T-helper 1 cell (primary cell): ENCODE measurements around the gene CD300LG.
"Not testable (repeated sequence)": the region's sequence is repeated elsewhere in the genome, so short reads cannot be mapped to it uniquely, and the experiment has no call there.

Experiments
- DNase-seq, 5 donors: peaks; one replicate each; pipeline ENCODE4 v3.0.0-alpha.2; 2012 to 2020

Gene CD300LG

DNA sequence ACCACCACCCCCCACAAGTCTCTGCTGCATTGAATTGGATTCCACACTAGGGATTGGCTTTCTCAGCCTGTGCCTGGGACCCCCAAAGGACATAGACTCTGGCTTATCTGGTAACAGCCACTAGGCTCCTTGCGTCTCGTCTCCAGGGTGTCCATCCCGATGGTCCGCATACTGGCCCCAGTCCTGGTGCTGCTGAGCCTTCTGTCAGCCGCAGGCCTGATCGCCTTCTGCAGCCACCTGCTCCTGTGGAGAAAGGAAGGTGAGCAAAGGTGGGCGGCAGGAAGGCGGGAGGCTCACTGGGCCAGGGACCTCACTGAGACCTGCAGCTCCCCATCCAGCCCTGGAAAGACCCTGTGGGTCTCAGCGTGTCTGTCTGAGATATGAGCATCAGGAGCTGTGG is 8.1 kb downstream of the CD300LG start:
- DNase-seq: no peak

DNA sequence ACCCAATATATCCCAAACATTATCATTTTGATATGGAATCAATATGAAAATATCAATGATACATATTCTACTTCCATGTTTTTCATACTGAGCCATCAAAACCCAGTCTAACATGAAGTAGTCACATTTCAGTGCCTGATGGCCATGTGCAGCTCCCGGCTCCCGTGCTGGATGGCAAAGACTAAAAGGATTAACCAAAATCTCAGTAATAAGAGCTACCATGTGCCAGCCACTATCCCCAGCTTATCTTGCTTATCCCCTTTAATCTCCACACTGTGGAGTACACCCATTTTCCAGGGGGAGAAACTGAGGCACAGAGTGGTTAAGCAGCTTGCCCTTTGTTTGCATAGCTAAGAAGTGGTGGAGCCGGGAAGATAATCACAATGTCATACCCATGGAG is 9.2 kb downstream of the CD300LG start:
- no peak for DNase-seq

DNA sequence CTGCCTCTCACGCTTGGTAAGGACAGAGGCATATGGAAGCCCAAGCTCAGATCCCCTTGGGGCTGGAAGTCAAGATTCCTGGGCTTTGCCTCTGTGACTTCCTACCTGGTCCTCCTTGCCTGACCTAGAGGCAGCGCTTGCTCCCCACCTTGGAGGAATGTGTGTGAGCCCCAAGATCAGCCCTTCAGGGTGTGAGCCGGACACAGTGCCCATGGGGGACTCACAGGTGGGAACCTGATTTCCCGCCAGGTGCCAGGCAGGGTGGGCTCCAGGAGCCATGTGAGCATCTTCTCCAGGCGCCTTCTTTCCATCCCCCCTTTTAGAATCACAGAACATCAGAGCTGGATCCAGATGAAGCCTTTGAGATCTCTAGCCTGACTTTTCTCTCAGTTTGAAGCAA is 10.2 kb downstream of the CD300LG start:
- DNase-seq: no peak

DNA sequence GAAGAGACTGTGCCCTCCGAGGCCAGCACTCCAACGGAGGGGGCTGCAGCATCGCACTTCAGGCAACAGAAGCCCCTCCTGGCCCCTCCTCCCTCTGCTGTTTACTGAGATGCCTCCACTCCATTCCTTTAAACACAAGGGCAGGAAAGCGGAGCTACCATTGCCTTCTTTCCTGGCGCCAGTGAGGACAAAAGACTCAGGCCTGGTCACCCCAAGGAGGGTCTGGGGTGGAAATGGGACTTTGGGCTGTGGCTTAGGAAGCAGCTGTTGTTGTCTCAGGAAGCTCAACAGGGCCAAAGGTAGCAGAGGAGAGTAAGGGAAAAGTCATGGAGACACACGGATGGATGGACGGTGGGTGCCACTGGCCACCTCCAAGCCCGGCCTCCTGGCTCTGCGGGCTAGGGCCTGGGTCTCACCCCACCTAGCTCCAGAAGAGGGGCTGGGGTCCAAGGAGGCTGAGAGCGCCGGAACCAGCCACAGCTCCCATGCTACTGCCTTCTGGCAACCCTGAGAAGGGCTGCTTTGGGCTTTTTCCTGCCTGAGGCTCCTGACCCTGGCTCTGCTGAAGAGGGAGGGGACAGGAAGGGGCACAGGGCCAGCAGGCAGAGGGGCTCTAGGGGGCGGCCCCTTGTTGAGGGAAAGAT is 11.1 kb downstream of the CD300LG start:
- no peak for DNase-seq

DNA sequence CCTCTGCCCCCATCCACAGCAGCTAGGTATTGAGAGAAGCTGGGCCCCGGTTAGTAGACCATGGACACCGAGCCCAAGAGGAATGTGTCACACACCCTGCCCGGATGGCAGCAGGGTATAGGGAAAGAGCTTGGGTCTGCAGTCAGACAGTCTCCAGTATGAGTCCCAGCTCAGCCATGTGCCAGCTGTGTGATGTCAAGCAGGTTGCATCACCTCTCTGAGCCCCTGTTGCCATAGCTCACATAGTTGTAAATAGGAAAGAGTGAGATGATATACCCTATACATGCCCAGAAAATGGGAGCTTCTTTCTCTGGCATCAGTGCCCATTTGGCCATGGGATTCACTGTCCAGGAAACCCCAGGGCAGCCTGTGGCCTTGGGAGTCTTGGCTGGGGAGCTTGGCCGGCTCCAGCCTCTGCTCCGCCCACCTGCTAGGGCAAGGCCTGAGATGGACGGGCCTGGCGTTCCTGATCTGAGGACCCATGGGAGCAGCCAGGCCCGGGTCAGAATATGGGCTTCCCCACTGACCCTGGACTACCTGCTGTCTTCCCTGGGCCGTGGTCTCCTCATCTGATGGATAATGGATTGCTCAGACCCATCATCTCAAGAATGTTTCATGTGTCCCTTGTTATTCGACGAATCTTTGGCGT is 13.2 kb downstream of the CD300LG start:
- DNase-seq: no peak

DNA sequence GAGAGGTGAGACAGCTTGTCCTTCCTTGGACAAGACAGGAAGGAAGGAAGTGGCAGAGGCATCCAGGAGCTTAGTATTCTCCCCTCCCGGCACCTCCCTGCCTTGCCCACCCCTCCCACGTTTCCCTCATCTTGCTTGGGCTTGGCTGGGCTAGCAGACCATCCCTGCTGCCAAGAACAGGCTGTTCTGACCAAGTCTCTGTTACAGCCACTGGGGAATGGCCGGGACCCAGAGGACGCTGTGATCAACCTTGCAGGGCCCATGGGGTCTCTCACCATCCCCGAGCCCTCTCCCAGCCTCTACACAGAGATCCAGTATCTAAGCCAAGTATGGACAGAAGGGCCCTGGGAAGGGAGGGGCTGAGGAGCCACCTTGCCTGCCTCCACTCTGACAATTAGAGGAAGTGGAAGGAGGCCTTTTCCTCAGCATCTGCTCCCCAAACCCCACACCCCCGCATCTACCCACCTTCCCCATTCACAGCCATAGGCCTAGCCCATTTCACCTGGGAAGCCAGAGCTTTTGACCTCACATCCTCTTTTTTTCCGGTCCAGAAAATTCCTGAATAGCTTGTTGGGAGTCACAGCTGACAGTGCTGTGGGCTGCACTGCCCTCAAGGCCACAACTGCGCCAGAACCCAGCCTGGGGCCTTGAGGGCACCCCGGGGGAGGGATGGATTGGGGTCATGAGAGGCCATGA is 14.1 kb downstream of the CD300LG start:
- DNase-seq: no peak

DNA sequence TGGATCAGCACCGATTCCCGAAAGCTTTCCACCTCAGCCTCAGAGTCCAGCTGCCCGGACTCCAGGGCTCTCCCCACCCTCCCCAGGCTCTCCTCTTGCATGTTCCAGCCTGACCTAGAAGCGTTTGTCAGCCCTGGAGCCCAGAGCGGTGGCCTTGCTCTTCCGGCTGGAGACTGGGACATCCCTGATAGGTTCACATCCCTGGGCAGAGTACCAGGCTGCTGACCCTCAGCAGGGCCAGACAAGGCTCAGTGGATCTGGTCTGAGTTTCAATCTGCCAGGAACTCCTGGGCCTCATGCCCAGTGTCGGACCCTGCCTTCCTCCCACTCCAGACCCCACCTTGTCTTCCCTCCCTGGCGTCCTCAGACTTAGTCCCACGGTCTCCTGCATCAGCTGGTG is 15.0 kb downstream of the CD300LG start:
- no peak for DNase-seq

DNA sequence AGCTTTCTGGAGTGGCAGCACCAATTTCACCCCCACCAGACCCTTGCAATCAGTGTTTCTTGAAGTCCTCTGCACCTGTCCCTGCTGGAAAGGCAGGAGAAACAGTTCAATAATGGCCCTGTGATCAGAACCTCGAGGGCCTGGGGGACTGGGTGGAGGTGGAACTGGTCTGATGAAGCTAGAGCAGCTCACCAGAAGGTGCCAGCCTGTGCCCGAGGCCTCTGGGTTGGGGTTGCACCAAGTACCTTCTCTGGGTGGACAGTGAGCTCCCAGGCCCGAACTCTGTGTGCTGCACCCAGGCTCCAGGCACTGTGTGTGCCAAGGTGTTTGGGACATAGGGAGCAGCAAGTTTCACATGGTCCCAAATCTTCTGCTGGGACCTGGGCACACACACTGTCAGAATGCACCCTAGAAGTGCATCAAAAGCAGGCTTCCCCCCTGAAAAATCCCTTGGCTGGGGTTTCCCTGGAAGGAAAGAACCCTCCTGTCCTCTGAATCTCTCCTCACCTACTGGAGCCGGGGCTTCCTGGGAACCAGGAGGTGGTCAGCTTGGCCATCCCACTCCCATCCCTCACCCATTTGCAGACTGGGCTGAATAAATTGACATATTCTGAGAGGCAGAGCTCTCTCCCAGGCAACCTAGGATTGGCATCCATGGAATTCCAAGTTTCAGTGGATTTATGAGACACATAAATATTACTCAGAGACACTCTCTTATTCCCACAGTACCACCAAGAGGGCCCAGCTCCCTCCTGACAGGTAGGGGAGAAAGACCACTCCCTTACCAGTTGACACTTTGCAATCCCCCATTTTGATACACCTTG is 17.4 kb downstream of the CD300LG start:
- no peak for DNase-seq

DNA sequence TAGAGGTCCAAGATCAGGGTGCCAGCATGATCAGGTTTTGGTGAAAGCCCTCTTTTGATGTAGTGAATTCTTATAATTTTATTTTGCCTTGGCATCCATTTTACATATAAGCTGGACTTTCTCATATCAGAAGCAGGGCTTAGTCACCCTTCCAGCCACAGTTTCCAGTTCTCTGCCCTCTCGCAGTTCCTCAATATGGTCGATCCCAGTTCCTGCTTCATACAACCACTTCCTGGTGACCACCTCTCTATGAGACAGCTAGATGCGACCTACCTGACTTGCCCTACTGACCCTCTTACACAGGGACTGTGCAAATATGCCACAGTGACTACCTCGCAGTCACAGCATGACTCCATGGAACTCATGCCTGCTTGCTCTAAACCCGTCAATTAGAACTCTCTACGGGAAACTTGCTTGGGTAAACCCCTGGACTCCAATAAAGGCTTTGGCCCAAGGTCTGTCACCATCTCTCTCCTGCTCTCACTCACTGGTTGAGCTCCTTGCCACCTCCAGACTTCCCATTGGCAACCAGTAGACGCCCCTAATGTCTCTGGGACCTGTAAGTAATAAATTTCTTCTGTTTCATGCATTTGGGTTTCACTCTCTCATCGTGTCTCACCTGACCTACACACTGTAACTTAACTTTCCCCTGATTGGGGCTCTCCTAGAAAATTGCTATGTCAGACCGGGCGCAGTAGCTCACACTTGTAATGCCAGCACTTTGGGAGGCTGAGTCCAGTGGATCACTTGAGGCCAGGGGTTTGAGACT is 21.4 kb downstream of the CD300LG start:
- DNase-seq: no peak

DNA sequence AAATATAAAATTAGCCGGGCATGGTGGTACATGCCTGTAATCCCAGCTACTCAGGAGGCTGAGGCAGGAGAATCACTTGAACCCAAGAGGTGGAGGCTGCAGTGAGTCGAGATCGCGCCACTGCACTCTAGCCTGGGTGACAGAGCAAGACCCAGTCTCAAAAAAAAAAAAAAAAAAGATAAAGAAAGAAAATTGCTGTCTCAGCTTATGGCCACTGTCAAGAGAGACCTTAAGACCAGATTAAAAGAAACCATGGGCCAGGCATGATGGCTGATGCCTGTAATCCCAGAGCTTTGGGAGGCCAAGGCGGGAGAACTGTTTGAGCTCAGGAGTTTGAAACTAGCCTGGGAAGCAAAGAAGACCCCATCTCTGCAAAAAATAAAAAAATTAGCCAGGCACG is 22.1 kb downstream of the CD300LG start:
- DNase-seq: not testable (repeated sequence)

DNA sequence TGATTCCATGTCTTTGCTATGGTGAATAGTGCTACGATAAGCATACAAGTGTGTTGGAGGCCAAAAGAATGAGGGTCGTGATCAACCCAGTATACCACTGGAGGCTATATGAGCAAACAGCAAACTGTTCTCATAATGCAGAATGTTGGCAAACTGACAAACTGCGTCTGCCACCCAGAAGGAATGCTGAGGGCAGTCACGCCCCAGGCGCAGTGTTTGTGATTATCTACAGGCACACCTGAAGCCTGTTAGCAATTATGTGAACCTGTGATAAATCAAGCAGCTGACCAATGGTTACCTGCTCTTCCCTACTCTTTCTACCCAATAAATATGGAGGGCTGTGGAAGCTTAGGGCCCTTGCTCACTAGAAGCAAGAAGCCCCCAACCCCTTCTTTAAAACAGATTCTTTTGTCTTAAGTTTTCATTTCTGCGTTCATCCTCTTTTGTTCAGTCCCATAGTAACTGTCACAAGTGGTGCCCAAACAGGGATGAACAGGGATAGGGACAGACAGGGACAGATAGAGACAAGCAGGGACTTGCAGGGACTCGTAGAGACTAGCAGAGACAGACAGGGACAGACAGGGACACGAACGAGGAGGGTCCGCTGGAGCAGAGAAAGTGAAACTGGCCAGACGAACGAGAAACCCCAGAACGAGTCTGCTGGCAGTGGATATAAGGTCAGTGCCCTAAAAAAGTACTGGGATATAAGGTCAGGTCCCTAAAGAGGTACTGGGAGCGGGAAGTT is 25.1 kb downstream of the CD300LG start:
- DNase-seq: no peak

DNA sequence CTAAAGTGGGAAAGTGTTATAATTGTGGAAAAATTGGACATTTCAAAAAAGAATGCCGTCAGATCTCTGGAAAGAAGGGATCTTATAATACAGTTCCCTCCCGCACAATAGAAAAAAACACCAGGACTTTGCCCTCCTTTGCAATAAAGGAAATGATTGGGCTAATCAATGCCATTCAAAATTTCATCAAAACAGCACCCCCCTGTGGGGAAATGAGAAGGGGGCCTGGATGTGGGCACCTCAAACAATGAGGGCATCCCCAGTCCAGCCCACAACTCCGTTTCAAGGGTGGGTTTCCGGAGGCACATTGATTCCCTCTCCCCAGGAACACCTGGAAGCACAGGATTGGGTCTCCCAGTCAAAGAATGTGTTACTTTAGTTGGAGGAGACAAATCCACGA is 26.1 kb downstream of the CD300LG start:
- no peak for DNase-seq

DNA sequence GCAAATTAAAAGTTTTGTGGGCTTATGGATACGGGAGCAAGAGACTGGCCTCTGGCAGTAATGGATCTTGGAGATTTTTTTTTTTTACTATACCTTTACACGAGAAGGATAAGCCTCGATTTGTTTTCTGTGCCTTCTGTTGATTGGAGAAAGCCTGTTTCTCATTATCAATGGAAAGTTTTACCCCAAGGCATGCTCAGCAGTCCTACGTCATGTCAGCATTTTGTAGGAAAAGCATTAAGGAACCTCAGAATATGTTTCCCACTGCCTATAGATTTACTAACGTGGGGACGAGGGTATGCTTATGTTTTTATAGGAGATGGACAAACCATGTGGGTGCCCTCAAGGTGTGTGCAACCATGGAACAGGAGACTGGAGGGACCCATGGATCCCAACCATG is 26.8 kb downstream of the CD300LG start:
- no peak for DNase-seq

DNA sequence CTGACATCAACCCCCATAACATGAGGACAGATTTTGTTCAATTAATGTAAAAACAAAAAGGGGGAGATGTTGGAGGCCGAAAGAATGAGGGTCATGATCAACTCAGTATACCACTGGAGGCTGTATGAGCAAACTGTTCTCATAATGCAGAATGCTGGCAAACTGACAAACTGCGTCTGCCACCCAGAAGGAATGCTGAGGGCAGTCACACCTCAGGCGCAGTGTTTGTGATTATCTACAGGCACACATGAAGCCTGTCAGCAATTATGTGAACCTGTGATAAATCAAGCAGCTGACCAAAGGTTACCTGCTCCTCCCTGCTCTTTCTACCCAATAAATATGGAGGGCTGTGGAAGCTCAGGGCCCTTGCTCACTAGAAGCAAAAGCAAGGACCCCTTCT is 27.3 kb downstream of the CD300LG start:
- DNase-seq: no peak

DNA sequence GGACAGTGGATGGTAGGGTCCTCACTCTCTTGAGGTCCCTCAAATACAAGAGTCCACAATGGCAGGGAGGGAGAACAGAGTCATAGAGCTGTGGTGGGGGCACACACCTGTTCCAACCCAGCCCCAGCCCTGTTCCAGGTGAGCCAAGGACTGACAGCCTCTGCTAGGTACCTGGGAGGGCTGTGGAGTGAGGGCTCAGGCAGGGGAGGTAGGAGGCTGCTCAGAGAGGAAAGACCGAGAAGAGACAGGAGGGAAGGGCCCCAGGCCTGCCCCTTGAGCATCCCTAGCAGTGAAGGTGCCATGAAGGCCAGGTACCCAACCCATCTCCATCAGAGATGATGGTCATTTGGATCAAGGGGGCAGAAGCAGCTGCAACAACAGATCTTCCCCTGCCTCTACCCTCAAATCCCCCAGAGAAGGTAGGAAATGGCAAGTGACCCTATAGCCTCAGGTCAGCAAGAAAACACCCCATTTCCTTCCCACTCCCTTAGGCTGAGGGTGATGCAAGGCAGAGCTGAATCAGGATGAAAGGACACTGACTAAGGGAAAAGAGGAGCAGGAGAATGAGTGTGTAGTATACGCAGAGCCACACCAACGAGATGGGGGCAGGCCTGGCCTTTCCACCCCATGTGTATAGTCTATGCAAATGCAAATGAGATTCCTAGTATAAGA is 28.6 kb downstream of the CD300LG start:
- no peak for DNase-seq

DNA sequence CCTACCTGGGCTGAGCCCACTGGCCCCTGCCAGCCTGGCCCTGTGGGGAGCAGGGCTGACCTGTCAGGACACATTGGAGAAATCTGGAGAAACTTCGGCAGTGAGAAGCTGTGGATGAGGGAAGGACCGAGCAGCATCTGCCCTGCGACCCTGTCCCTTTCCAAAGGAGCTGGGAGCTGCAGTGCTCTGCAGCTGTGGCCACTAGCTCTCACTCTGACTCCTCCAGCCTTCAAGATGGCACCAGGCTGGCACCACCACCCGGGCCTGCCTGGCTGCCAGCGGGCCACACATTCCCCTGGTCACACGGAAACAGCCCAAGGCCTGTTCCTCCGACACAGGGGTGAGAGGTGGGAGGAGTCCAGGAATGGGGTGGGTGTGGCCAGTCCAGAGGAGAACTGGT is 30.1 kb downstream of the CD300LG start:
- no peak for DNase-seq

DNA sequence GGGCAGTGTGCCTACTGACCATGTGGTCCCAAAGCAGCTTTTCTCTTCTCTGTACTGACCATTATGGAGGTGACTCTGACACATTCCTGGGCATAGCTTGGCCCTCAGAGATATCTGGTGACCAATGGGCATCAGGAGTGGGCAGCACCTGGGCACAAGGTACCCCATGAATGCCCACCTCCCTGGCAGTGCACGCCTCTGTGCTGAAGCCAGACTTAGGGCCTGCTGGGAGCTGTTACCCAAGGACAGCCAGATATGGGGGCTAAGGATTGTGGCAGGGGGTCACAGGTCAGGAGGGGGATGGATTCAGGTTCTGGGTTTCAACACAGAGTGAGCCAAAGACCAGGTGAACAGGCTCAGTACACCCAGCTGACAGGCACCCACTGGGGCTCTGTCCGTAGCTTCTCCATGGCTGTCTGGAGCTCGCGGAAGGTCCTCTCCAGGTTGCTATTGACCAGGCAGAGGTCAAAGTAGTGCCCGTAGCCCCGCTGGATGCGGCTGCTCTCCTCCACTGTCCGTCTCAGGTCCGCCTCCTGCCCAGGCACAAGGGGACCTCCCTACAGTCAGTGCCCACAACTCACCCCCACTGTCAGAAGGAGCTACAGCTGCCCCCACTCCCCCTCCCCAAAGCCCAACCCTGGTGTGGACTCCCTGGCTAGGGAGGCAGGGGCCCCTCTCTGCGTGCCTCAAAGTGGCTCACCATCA is 30.6 kb downstream of the CD300LG start:
- DNase-seq: no peak

DNA sequence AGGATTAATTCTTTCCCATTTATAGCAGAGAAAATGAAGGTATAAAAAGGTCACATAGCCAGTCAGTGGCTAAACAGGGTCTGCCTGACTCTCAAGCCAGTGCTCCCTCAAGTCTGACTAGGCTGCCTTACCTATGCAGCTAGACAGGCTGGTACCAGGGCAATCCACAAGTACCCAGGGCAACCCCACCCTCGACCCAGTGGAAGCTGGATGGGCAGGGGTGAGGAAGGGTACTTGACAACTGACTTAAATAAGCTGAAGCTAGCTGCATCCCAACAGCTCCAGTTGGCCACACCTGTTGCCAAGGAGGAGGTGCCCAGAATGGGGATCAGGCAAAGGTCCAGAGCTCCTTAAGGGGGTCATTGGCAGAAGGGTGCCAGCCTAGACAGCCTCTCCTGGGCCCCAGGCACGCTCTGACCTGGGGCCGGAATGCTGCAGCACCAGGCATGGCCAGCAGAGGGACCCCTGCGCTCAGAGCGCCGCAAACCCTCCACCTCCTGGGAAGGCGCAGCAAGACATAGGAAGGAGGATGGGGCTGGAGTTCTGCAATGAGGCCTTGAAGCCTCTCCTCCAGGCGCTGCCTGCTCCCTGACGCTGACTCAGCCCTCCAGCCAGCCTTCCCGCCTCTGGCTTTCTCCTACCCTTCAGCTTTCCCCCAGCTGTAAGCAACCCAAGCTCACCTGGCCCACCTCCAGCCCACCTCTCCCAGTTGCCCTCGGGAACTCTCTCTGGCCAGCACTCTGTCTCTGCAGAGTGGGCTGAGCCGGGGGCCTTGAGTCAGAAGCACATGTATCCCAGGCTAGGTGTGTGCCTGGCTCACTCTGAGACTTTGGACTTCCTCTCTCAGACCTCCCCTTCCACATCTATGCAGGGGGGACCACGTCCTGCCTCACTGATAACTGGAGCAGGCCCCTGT is 31.5 kb downstream of the CD300LG start:
- DNase-seq: peak; percentile 34 to 56 (median 39)

DNA sequence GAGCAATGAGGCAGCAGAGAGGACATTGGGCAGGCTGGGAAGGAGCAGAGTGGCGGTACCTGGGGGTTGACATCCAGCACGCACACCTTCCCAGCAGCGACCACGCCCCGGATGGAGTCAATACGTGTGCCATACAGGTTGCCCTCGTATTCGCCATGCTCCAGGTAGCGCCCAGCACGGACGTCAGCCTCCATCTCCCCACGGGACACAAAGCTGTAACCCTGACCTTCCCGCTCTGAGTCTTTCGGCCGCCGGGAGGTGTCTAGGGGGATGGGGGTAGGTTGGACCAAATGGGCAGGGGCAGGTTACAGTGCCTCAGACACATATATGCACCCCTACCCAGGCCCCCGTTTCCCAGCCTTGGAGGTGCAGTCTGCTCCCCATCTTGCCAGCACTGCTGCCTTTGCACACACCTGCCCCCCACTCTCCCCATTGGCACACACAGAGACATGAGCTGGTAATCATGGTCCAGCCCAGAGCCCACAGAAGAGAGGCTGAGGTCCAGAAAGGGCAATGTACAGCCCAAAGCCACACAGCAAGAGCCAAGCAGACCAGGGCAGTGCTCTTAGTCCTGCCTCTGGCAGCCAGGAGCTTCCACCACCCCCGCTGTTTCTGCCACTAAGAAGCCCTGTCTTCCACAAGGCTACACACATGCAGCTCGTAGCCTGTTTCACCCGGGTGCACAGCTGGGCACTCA is 32.9 kb downstream of the CD300LG start:
- no peak for DNase-seq
